ENCODE data around the gene MRPS31.

GRCh38 chr13:40812724-40813445 lies 41.9 kb upstream of the MRPS31 start:
- TF ChIP-seq CTCF (IDR thresholded peaks at IDR 0.05) (no peak), POLR2AphosphoS5 (IDR thresholded peaks at IDR 0.05) (no peak)

All from gastroesophageal sphincter (tissue), 3 donors.